ENCODE measurements around the gene MSX1. TPM values are rescaled to one million over a fixed set of nuclear protein-coding genes. Genes with fewer than 3 reads are reported as not detected.

The MSX1 gene
- total RNA-seq, 1 donor from 2014 or later: not detected

DNA sequence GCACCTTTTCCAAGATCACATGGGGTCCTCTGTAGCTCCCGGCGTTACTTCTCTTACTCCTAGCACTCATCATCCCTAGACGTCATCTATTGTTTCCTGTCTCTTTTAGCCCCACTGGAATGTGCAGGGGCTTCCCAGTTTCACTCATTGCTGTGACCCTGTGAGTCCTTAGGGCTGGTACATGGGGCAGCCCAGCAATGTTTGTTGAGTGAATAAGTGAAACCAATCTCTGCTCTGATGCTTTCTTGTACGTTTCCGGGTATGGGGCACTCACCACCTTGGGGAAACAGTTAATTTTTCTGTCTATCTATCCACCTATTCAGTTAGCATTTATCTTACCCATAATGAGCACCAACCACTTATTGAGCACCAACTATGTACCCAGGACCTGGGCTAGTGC, 16.1 kb downstream of the MSX1 start:
- peaks cover 29% of the 10 kb centered on the region for H4K20me1 ChIP-seq (ENCODE audit: low read depth)
- Mint-ChIP-seq H3K36me3 (no peaks in the 10 kb centered on the region), H3K4me1 (peaks cover 31% of the 10 kb centered on the region), H3K9me3 (peaks cover 2% of the 10 kb centered on the region), H3K27ac (no peak overlapping the region), H3K27me3 (ENCODE audit: insufficient read depth, low read depth) (peaks cover 69% of the 10 kb centered on the region), H3K4me3 (no peak overlapping the region)
- no peak overlapping the region for H3K4me2 ChIP-seq
- no peaks in the 10 kb centered on the region for H3K79me2 ChIP-seq (ENCODE audit: low read depth)
- H3K4me1 ChIP-seq: peaks cover 13% of the 10 kb centered on the region
- H3K9me3 ChIP-seq (ENCODE audit: low read depth): no peaks in the 10 kb centered on the region
- H3K27me3 ChIP-seq: peaks cover 100% of the 10 kb centered on the region
- TF ChIP-seq, protein P1, sequence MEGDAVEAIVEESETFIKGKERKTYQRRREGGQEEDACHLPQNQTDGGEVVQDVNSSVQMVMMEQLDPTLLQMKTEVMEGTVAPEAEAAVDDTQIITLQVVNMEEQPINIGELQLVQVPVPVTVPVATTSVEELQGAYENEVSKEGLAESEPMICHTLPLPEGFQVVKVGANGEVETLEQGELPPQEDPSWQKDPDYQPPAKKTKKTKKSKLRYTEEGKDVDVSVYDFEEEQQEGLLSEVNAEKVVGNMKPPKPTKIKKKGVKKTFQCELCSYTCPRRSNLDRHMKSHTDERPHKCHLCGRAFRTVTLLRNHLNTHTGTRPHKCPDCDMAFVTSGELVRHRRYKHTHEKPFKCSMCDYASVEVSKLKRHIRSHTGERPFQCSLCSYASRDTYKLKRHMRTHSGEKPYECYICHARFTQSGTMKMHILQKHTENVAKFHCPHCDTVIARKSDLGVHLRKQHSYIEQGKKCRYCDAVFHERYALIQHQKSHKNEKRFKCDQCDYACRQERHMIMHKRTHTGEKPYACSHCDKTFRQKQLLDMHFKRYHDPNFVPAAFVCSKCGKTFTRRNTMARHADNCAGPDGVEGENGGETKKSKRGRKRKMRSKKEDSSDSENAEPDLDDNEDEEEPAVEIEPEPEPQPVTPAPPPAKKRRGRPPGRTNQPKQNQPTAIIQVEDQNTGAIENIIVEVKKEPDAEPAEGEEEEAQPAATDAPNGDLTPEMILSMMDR (IDR thresholded peaks at IDR 0.05): no peak
- H3K4me3 ChIP-seq: no peak overlapping the region
- no peaks in the 10 kb centered on the region for H3K36me3 ChIP-seq
- no peak overlapping the region for H2AFZ ChIP-seq (replicated peaks)
- no peak overlapping the region for H3K27ac ChIP-seq
- peaks cover 12% of the 10 kb centered on the region for H3F3A ChIP-seq (ENCODE audit: low read depth)
- DNase-seq (ENCODE audit: low spot score): peak; percentile 34
- no peak overlapping the region for H3K9ac ChIP-seq

DNA sequence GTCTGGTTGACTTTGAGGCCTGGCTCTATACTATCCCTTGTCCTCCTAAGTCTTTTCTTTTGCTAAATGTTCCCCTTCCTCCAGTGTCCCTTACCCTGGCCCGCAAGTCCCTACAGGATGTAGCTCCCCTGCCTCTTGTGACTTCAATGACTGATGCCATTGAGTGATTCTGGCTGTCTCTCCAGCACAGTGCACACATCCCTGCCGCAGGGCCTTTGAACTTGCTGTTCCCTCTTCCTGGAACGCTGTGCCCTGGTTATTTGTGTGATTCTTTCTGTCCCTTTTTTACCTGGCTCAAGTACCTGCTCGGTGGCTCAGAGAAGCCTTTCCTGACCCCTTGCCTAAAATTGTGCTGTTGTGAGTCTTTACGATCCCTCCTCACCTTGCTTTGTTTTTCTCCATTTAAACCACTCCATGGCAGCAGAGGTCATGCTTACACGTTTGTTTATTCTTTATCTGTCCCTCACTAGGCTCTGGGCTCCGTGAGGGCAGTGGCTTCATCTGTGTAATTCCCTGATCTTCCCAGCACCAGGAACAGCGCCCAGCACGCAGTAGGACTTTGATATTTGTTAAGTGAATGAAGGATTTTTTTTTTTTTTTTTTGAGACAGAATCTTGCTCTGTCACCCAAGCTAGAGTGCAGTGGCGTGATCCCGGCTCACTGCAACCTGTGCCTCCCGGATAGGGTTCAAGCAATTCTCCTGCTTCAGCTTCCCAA, 17.6 kb downstream of the MSX1 start:
- Histone ChIP-seq H4K20me1 (ENCODE audit: low read depth) (peaks cover 14% of the 10 kb centered on the region), H3K27me3 (peaks cover 98% of the 10 kb centered on the region), H3K9me3 (ENCODE audit: low read depth) (no peaks in the 10 kb centered on the region), H3K36me3 (no peaks in the 10 kb centered on the region), H3F3A (ENCODE audit: low read depth) (no peaks in the 10 kb centered on the region), H3K4me1 (peaks cover 7% of the 10 kb centered on the region), H3K9ac (no peak overlapping the region), H2AFZ (replicated peaks) (no peak overlapping the region), H3K4me2 (no peak overlapping the region), H3K27ac (no peak overlapping the region), H3K4me3 (no peak overlapping the region), H3K79me2 (ENCODE audit: low read depth) (no peaks in the 10 kb centered on the region)
- no peaks in the 10 kb centered on the region for H3K36me3 Mint-ChIP-seq
- H3K27ac Mint-ChIP-seq: no peak overlapping the region
- H3K27me3 Mint-ChIP-seq (ENCODE audit: insufficient read depth, low read depth): peaks cover 56% of the 10 kb centered on the region
- peak overlapping the region; percentile 42 for H3K4me3 Mint-ChIP-seq
- DNase-seq (ENCODE audit: low spot score): no peak
- peaks cover 19% of the 10 kb centered on the region for H3K4me1 Mint-ChIP-seq
- peaks cover 2% of the 10 kb centered on the region for H3K9me3 Mint-ChIP-seq
- TF ChIP-seq EZH2 (IDR thresholded peaks at IDR 0.05) (no peak), EZH2phosphoT487 (IDR thresholded peaks at IDR 0.05) (no peak)
- TF ChIP-seq, protein P1 (IDR thresholded peaks at IDR 0.05): no peak

DNA sequence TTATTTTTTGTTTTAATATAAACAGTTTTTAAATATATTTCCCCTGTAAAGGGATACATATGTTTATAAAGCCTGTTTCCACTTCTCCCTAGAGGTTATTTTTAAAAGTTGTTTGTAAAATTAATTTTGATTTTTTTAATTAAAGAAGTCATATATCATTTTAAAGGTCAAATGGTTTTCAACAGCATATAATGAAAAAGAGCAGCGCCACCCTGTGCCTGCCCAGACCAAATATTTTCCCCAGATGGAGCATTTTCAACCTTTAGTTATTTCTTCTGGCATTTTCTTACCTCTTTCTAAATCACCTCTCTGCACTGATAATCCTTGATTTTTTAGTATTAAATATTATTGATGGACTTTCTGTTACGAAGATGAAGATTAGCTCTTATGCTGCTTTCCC, 21.0 kb downstream of the MSX1 start:
- peaks cover 88% of the 10 kb centered on the region for H3K27me3 ChIP-seq
- H3K36me3 Mint-ChIP-seq: no peaks in the 10 kb centered on the region
- peaks cover 26% of the 10 kb centered on the region for H3K27me3 Mint-ChIP-seq (ENCODE audit: insufficient read depth, low read depth)
- H3K27ac Mint-ChIP-seq: no peak overlapping the region
- H3K9me3 Mint-ChIP-seq: peaks cover 2% of the 10 kb centered on the region
- no peaks in the 10 kb centered on the region for H3K36me3 ChIP-seq
- H3F3A ChIP-seq (ENCODE audit: low read depth): no peaks in the 10 kb centered on the region
- H3K4me2 ChIP-seq: no peak overlapping the region
- H3K4me1 Mint-ChIP-seq: peaks cover 10% of the 10 kb centered on the region
- no peaks in the 10 kb centered on the region for H3K4me1 ChIP-seq
- H3K9ac ChIP-seq: no peak overlapping the region
- no peak for TF ChIP-seq EZH2phosphoT487 (IDR thresholded peaks at IDR 0.05)
- TF ChIP-seq, protein P1 (IDR thresholded peaks at IDR 0.05): peak; percentile 52
- H3K9me3 ChIP-seq (ENCODE audit: low read depth): no peaks in the 10 kb centered on the region
- H4K20me1 ChIP-seq (ENCODE audit: low read depth): no peaks in the 10 kb centered on the region
- H3K79me2 ChIP-seq (ENCODE audit: low read depth): no peaks in the 10 kb centered on the region
- H3K4me3 Mint-ChIP-seq: no peak overlapping the region
- H3K27ac ChIP-seq: no peak overlapping the region
- no peak overlapping the region for H3K4me3 ChIP-seq
- DNase-seq (ENCODE audit: low spot score): no peak
- H2AFZ ChIP-seq (replicated peaks): no peak overlapping the region

All from neural progenitor cell (in vitro differentiated cells).